DMS114 treated with DMSO at 0.1 percent for 48 hours (cell line): ENCODE measurements around the gene ERFE.

ENCODE experiments used
- DNase-seq: peaks from one replicate; lab custom pipeline; 2025; ENCODE audit not compliant: unreplicated experiment; lab: John Stamatoyannopoulos, UW

ERFE gene

DNA sequence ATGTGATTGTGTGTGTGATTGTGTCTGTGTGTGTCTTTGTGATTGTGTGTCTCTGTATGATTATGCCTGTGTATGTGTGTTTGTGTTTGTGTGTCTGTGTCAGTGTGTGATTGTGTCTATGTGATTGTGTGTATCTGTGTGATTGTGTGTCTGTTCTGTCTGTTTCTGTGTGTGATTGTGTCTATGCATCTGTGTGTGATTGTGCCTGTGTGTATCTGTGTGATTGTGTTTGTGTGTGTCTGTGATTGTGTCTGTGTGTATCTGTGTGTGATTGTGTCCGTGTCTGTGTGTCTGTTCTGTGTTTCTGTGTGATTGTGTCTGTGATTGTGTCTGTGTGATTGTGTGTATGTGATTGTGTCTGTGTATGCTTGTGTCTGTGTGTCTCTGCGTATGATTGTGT is 32.4 kb upstream of the ERFE start:
- no peak for DNase-seq

DNA sequence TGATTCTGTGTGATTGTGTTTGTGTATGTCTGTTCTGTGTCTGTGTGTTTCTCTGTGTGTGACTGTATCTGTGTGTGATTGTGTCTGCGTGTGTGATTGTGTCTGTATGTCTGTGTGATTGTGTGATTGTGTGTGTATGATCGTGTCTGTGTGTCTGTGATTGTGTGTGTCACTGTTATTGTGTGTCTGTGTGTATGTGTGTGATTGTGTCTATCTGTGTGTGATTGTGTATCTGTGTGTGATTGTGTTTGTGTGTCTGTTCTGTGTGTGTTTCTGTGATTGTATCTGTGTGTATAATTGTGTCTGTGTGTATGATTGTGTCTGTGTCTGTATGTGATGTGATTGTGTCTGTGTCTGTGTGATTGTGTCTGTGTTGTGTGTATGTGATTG is 32.0 kb upstream of the ERFE start:
- no peak for DNase-seq

DNA sequence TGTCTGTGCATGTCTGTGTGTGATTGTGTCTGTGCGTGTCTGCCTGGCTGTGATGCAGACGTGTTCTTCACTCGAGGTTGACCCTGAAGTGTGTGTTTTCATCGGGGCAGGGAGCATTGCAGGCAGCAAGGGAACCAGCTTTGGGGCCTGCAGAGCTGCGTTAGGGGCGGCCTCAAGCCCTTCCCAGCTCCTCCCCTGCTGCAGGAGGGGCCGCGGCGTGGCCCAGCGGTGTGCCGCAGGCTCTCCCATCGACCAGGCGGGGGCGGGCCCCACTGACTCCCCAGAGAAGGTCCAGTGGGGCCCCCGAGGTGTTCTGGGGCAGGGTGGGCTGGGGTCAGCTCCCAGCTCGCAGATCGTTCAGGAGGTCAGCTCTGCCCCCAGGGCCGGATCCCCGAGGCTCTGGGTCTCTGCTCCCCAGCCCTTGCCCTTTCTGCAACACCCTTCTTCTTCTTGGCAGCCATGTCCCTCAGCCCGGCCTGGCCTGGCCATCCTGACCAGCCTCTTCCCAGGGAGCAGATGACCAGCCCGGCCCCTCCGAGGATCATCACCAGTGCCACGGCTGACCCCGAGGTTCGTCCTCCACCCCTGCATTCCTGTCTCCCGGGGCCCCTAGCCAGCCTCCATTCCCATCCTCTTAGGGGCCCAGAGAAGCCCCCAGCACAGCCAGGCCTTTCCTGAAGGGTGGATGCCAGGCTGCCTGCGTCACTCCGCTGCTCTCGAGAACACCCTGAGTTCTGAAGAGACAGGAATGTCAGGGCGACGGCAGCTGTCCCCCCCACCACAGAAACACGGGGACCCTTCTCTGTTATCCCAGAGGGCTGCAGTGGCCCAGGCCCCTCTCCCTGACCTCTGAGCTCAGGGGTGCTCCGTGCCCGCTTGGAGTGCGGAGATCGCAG is 31.4 kb upstream of the ERFE start:
- no peak for DNase-seq

DNA sequence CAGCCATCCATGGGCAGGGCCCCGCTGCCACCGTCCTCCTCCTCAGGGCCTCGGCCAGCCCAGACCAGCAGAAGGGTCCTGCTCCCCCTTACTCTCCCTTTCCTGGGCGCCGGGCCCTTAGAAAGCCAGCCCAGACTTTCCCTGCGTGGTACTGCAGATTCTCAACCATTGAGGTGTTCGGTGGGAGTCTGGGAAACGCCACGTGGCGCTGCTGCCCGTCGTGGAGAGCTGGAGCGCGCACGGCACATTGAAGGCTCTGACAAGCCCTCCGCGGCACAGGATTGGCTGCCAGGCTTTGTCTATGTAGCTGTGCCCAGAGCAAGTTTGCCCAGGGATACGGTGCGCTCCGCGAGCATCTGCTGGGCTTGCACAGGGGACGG is 30.7 kb upstream of the ERFE start:
- DNase-seq, result no peak

DNA sequence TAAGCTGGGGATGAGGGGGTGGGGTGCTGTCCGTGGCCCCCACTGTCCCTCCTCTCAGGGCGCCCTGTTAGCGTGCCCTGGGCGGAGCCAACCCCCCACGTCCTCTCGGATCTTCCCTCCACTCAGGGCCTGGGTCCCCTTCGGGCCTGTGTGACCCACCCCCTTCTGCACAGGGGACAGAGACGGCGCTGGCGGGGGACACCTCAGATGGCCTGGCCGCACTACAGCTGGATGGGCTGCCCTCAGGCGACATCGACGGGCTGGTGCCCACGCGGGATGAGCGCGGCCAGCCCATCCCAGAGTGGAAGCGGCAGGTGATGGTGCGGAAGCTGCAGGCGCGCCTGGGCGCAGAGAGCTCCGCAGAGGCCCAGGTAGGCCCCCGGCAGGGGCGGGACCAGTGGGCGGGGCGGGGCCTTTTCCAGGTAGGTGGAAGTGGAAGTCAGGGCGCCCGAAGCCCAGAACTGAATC is 30.2 kb upstream of the ERFE start:
- DNase-seq, result no peak

DNA sequence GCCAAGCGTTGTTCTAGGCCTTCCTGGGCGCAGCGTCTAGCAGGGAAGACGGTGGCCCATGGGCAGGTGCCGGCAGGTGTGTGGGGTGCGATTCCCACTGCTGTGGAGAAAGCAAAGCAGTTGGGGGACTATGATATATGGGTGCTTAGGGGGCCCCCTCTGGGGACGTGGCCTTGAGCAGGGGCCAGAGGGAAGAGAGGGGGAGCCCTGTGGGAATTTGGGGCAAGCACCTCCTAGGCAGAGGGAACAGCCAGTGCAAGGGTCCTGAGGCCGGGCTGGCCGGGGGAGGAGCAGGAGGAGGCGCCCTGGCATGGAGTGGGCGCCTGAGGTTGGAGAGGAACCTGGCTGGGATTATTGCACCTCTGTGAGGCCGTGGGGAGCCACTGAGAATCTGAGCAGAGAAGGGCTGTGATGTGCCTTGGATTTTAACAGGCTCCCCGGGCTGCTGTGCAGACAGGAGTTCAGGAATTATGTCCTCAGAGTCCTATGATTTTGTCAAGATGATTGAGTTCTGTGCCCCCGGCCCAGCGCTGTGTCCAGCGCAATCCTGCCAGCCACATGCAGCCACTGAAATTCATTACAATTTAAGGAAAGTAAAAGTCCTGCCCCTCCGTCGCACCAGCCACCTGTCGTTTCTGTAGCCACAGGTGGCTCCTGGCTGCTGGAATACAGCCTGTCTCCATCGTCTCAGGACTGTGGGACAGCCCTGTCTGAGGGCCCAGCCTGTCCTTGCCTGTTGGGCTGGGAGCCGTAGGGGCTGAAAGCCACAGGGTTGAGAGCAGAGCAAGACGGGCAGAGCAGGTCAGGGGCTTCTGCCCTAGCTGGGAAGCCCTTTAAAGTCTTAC is 29.4 kb upstream of the ERFE start:
- no peak for DNase-seq

DNA sequence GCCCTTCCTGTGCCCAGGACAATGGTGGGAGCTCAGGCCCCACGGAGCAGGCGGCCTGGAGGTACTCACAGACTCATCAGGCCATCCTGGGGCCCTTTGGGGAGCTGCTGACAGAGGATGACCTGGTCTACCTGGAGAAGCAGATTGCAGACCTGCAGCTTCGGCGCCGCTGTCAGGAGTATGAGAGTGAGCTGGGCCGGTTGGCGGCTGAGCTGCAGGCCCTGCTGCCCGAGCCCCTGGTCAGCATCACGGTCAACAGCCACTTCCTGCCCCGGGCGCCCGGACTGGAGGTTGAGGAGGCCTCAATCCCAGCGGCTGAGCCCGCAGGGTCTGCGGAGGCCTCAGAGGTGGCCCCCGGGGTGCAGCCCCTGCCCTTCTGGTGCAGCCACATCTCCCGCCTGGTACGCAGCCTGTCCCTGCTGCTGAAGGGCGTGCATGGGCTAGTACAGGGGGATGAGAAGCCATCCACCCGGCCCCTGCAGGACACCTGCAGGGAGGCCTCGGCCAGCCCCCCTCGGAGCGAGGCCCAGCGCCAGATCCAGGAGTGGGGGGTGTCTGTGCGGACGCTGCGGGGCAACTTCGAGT is 28.6 kb upstream of the ERFE start:
- no peak for DNase-seq

DNA sequence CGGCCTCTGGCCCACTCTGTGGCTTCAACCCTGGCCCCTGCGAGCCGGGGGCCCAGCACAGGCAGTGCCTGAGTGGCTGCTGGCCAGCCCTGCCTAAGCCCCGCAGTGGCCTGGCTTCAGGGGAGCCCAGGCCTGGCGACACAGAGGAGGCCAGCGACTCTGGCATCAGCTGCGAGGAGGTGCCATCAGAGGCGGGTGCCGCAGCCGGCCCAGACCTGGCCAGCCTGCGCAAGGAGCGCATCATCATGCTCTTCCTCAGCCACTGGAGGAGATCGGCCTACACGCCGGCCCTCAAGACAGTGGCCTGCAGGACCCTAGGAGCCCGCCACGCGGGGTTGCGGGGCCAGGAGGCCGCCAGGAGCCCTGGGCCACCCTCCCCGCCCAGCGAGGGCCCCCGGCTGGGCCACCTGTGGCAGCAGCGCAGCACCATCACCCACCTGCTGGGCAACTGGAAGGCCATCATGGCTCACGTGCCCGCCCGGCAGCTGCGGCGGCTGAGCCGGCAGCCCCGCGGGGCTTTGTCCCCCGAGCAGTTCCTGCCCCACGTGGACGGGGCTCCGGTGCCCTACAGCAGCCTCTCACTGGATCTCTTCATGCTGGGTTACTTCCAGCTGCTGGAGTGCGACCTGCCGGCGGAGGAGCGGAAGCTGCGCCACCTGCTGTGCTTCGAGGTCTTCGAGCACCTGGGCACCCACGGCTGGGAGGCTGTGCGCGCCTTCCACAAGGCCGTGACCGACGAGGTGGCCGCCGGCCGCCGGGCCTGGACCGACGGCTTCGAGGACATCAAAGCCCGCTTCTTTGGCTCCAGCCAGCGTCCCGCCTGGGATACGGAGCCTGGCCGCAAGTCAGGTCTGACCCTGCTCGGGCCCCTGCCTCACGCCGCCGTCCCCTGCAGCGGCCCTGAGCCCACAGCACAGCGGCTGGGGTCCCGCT is 27.8 kb upstream of the ERFE start:
- no peak for DNase-seq

DNA sequence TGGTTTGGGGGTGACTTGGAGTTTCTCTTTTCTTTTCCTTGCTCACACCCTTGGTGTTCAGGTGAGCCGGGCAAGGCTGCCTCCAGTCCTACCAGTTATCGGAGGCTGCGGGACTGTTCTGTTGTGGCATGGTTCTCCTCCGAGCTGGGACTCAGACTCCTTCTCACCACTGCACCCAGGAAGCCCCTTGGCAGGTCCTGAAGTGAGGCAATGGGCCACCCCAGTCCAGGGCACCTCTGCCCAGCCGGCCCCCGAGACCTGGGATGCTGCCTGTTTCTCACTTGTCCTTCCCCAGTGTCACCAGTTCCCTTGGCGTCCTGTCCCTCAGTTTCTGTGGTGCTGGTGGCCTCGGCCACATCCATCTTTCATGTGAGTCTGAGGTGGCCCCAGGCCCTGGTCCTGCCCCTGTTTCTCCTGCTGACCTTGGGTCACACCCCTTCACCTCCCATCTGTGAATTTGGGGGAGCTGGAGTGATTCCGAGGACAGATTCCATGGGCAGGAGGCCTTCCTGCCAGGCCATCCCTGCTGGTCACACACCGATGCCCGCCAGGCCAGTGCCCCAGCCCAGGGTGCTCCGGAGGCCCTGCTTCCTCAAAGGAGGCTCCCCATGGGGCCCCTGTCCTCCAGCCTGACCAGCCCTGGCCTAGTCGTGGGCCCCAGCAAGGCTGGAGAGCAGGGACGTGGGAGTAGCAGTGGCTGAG is 26.9 kb upstream of the ERFE start:
- DNase-seq, result no peak

DNA sequence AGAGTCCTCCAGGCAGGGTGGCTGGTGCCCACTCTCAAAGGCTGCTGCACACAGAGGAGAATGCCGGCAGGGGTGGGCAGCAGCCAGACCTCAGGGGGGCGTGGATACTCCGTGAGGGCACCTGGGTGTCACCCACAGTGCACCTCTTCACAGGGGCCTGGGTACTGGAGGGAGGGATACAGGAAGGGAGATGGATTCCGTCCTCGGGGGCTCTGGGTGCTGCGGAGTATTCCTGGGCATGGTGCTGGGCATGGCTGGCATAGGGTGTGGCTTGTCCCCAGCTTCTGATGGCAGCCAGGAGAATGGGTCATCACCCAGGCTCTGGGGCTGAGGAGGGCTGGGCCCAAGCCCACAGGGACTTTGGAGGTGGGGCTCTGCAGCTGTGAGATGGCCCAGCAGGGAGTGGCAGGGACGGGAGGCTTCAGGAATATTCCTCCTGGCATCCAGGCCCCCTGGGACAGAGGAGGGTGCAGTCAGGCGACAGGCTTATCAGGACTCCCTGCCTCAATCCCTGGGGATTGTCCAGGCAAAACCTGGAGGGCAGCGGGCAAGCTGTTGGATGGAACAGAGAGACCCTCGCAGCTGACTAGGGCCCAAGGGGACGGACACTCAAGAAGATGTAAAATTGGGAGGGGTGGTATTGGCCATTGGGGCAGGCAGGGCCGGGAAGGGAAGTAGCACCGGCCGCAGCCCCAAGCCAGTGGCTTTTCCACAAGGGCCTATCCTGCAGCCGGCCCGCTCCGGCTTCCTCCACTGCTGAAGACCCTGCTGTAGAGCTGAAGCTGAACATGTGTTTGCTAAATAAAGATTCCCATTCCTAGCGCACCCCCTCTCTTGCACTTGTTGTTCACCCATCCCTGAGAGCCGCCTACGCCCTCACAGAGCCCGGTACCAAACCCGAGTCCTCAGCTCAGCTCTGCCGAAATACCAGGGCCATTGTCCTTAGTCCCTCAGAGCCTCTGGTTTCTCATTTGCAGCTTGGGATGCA is 26.0 kb upstream of the ERFE start:
- no peak for DNase-seq

DNA sequence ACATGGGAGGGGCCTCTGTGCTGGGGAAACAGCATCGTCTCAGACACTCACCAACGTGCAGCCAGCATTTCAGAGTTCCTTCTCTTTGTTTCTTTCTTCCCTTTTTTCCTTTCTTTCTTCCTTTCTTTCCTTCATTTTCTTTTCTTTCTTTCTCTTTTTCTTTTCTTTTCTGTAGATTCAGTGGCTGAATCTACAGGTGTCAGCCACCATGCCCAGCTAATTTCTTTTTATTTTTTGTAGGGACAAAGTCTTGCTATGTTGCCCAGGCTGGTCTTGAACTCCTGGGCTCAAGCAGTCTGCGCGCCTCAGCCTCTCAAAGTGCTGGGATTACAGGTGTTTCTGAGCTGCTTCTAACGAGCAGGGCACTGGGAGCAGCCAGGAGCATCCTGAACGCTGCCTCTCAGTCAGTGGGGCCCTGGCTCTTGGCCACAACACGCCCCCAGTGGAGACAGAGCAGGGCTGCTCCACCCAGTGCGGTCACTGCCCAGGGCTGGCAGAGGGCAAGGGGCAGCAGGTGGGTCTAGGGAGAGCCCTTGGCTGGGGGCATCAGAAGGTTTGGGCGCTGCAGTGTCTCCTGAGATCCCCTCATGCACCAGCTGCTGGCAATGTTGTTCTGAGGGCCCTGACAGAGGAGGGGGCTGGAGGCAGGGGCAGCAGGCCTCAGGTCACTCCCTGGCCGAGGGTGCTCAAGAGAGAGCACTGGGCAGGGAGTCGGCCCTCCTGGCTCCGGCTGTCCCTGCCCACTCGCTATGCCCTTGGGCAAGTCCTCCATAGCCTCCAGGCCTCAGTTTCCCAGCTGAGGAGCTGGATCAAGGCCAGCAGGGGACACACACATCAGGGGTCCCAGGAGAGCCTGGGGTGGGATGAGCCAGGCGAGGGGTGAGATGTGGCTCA is 25.0 kb upstream of the ERFE start:
- no peak for DNase-seq

DNA sequence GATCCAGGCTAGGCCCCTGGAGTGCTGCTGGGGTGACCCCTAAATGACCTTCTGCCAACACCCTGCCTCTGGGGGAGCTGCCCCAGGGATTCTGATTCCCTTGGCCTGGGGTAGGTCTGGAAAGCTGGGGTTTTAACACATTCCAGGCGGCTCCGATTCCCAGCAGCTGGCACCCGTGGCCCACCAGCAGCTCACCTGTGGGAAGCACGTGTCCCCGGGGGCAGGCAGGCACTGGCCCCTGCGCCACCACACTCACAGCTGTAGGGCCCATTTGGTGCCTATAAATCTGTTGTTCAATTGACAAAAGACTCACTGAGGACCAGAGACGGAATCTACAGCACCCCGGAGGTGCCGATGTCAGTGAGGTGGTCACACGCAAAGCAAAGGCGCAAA is 24.4 kb upstream of the ERFE start:
- no peak for DNase-seq

DNA sequence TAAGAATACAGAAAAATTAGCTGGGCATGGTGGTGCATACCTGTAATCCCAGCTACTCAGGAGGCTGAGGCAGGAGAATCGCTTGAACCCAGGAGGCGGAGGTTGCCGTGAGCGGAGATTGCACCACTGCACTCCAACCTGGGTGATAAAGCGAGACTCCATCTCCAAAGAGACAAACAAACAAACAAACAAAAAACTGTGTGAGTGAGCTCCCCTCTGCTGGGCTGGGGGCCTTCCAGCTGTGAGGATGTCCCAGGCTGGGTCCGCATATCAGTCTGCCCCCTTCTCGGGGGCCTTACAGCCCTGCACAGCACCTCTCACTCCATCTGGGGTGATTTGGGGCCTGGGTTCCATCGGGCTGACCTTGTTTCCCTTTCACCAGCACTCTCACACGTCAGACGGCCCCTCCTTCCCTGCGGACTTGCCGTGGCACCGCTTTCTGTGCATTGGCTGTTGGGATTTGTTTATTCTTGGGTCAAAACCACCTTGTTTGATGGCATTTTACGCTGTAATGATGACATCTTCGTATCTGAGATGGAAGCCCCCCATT is 23.1 kb upstream of the ERFE start:
- no peak for DNase-seq

DNA sequence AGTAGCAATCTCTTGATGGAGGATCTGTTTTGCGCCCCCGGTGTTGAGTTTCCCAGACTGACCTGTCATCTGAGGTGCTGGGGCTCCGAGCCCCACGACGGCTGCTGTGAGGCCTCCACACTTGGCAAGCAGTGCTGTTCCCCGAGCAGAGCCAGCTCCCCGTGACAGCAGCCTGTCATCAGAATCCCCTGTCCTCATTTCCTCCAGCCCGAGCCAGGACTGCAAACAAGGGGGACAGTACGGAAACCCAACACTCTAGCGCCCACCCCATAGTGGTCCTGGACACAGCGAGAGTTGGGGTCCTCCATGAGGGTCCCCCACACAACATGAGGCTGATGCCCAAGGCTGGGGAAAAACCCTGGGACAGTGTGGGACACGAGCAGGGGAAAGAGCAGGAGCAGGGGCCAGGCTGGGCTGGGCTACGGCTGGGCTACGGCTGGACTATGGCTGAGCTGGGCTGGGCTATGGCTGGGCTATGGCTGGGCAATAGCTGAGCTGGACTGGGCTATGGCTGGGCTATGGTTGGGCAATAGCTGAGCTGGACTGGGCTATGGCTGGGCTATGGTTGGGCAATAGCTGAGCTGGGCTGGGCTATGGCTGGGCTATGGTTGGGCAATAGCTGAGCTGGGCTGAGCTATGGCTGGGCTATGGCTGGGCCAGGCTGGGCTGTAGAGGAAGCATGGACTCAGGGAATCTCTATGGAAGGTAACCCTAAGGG is 21.8 kb upstream of the ERFE start:
- no peak for DNase-seq

DNA sequence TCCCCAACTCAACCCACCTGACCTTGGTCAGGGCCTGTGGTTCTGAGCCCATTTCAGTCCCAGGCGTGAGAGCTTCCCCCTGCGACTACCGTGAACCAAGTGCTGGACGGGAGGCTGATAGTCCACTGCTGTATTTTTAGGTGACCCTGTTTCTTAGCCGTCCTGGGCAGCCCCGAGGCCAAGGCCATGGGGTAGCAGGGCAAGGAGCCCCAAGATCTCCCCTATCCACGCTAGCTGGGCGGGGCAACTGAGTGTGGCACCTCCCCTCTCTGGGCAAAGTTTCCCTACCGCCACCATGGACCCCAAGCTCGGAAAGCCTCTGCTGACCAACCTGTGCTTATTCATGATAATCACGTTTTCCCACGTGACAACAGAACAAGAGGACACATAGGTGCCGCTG is 20.9 kb upstream of the ERFE start:
- no peak for DNase-seq

DNA sequence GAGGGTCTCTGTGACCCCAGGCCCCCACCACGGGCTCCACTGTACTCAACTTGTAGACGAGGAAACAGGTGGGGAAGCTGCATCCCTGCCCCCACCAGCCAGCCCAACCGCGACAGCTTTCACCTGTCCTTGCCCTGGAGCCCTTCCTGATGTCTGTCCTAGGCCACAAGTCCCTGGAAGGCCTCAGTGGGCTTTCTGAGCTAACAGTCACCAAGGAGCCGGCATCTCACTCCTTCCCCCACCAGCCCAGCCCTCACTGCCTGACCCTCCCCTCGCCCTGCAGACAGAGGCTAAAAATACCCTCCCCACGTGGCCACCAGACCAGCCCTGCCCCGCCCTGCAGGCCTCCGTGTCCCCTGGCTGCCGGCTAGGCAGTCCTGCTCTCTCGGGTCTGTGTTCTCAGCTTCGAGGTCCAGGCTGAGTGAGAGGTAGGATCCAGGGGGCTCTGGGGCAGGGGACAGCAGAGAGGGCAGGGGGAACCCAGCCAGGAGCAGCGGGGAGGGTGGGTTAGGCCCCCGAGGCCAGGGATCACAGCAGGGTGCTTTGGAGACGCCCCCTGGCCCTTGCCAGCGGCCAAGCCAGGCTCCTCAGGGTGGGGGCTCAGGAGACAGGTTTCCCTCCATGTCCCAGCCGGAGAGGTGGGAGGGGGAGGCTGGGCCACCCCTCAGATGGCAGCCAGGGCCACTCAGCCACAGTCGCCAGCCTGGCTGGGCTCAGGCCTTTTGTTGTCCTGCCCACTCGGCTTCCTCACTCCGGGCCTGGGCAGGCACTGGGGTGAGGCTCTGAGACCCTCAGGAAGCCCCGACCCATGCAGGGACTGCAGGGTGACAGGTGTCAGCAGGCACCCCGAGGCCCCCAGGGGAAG is 20.2 kb upstream of the ERFE start, which contains the start of gene KLHL30:
TSS of gene KLHL30 (plus strand) at position 338 of the 865 bp plus-strand sequence. CDS start 2,087 bp downstream, outside the sequence.
- no peak for DNase-seq
